Measurements from ENCODE around the gene CCDC57.
"Not testable (repeated sequence)": the region's sequence is repeated elsewhere in the genome, so short reads cannot be mapped to it uniquely, and the experiment has no call there.

The CCDC57 gene, protein sequence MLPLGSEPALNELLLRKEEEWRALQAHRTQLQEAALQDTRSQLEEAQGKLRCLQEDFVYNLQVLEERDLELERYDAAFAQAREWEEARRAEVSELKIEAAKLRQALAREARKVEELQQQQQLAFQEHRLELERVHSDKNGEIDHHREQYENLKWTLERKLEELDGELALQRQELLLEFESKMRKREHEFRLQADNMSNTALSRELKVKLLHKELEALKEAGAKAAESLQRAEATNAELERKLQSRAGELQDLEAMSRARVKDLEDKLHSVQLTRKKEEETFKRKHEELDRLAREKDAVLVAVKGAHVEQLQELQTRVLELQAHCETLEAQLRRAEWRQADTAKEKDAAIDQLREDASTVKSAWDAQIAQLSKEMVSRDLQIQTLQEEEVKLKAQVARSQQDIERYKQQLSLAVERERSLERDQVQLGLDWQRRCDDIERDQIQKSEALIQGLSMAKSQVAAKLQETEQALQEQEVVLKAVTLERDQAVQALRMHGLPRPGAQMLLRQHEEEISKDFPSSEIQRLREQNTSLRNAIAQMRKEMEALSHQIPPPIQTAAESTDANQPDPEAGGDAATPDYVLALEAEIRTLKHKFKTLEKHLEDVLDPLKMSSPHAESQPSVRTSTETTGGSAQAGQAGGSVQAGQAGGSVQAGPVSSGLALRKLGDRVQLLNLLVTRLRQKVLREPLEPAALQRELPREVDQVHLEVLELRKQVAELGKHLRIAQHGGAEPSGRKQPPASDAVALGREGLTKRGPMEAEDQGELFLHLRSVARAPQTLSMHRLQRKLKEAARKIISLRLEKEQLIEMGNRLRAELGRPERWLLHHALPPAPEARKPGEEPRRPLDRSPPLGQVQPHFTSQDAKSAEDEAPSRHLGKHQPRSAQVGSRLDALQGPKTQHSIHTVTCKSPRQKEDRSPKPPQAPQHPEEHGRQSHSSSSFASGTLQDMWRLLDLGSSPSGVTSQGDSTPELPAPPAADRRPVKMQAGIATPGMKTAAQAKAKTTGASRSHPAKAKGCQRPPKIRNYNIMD

DNA sequence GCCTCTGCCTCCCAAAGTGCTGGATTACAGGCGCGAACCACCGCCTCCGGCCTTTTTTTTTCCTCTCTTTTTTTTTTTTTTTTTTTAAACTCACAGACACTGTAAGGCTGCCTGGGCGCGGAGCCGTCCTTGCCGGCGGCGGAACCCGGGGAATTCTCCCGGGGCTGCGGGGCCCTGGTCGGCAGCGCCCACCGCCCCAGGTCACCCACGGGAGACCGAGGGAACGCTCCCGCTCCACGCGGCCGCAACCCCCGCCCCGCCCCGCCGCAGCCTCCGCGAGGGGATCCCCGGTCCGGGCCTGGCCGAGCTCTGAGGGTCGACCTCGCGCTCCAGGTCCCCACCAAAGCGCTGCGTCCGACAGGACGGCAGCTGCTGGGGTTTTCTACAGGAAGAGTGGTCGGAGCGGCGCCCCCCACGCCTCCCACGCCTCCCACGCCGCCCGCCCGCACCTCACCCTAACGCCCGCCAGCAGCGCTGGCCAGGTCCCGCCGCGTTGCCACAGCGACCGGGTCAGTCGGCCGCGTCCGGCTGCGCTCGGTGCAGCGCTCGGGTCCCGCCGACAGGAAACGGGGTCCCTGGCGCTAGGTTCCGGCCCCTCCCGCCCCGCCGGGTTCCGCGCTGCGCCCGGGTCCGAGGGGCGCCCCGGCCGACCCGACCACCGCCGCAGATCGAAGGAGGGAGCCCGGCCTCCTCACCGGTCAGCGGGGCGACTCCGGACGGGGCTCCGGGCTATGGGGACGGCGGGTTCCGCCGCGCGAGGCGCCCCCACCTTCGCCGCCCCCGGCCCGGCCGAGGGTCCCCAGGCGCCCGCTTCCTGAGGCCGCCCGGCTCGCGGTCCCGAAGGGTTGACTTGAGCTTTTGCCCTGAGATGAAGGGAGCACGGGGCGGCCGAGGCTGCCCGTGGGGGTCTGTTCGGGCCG is at the start of gene CCDC57:
Gene CCDC57 (minus strand): TSS at position 512 of the 920 bp plus-strand sequence. CDS start 10,898 bp downstream, outside the sequence.
- DNase-seq (ENCODE audit: low read depth) = no peak

DNA sequence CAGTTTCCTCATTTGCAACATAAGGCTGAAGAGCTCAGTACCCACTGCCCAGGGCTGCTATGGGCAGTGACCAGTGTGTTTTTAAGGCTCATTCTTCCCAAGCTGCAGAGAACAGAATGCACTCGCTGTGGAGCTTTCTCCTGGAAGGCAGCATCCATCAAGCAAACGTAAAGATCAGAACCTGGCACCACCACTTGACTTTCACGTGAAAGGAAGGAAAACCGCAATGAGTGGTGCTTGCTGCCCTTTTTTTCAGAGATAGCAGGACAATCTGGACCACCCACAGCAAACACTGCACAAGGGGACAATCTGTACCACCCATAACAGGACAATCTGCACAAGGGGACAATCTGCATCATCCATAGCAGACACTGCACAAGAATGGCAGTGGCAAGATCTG is 49.7 kb upstream of the CCDC57 start:
- no peak for DNase-seq (ENCODE audit: low read depth)

DNA sequence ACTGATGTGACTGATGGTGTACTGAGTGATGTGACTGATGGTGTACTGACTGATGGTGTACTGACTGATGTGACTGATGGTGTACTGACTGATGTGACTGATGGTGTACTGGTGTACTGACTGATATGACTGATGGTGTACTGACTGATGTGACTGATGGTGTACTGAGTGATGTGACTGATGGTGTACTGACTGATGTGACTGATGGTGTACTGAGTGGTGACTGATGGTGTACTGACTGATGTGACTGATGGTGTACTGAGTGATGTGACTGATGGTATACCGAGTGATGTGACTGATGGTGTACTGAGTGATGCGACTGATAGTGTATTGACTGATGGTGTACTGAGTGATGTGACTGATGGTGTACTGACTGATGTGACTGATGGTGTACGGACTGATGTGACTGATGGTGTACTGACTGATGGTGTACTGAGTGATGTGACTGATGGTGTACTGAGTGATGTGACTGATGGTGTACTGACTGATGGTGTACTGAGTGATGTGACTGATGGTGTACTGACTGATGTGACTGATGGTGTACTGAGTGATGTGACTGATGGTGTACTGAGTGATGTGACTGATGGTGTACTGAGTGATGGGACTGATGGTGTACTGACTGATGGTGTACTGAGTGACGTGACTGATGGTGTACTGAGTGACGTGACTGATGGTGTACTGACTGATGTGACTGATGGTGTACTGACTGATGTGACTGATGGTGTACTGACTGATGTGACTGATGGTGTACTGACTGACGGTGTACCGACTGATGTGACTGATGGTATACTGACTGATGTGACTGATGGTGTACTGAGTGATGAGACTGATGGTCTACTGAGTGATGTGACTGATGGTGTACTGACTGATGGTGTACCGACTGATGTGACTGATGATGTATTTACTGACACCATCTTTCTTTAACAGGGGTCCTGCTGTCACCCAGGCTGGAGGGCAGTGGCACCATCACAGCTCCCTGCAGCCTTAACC is 47.6 kb upstream of the CCDC57 start:
- DNase-seq (ENCODE audit: low read depth) = not testable (repeated sequence)

DNA sequence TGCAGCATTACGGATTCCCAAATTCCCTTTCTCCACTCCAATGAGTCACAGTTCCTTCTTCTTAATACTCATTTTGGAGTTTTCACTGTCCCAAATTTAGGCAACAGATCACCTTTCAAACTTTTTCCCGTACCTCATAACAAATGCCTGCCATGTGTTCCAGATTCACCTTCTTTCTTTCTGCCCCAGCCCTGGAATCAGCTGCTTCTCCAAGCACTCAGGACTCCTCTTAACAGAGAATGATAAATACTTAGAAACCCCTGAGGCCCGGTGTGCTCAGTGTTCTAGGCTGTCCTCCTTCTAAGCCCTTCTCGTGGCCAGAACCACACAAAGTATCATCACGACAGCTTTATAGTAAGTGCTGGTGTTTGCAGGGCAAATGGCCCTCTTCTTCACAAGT is 45.9 kb upstream of the CCDC57 start:
- no peak for DNase-seq (ENCODE audit: low read depth)

DNA sequence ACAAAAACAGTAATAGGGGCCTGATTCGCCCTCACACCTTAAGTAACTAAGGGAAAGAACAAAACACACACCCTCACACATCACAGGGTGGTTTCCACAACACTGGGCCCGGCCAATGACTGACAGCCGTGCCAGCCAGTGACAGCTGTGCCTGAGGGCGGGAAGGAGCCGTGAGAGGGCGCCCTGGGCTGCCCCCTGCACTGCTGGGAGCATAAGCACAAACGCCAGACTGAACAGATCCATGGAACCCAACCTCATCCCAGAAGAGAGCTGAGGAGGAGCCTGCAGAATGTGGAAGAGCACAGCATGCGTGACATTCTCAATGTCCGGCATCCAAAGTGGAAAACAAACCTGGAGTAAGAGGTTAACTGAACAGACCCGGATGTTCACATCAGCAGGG is 44.8 kb upstream of the CCDC57 start:
- no peak for DNase-seq (ENCODE audit: low read depth)

DNA sequence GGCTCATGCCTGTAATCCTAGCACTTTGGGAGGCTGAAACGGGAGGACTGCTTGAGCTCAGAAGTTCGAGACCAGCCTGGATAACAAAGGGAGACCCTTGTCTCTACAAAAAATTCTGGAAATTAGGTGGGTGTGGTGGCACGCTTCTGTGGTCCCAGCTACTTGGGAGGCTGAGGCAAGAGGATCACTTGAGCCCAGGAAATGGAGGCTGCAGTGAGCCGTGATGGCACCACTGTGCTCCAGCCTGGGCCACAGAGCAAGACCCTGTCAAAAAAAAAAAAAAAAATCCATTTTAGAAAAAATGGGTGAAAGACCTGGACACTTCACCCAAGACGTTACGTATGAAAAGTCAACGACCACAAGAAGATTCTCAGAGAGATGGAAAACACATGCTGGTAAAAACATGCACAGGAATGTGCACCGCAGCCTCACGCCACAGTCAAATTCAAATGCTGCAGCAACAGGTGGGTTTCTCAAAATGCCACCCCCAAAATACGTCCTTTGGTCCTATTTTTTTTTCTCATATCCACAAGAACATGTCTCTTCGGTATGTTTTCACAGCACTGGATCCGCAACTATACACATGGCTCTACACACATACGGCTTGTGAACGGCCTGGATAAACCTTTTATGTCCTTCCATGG is 43.7 kb upstream of the CCDC57 start:
- no peak for DNase-seq (ENCODE audit: low read depth)

DNA sequence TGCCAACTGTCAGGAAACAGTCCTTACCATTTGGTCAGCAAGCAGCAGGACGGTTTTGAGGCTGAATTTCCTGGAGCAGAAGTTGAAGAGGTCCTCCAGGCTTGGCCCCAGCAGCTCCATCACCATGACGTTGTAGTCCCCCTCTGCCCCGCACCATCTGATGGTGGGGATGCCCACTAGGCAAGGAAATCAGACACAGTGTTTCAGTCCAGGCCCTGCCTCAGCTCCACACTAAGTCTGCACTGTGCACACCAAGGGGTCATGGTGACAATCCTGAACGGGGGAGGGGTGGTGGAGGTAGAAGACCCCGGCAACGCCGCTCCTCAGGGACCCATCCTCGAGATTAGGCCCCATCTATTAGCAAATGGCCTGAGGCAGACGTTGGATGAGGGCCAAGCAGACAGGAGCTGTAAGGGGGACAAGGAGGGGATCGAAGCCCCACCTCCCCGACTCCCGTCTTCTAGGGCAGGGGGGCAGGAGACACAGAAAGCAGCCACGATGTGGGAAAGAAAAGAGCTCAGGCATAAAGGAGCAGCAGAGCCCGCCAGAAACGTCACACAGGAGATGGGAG is 42.8 kb upstream of the CCDC57 start:
- DNase-seq (ENCODE audit: low read depth) = no peak

DNA sequence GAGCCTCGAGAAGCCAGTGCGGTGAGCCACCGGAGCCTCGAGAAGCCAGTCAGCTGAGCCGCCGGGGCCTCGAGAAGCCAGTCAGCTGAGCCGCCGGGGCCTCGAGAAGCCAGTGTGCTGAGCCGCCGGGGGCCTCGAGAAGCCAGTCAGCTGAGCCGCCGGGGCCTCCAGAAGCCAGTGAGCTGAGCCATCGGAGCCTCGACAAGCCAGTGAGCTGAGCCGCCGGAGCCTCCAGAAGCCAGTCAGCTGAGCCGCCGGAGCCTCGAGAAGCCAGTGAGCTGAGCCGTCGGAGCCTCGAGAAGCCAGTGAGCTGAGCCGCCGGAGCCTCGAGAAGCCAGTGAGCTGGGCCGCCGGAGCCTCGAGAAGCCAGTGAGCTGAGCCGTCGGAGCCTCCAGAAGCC is 42.1 kb upstream of the CCDC57 start:
- DNase-seq (ENCODE audit: low read depth) = not testable (repeated sequence)

DNA sequence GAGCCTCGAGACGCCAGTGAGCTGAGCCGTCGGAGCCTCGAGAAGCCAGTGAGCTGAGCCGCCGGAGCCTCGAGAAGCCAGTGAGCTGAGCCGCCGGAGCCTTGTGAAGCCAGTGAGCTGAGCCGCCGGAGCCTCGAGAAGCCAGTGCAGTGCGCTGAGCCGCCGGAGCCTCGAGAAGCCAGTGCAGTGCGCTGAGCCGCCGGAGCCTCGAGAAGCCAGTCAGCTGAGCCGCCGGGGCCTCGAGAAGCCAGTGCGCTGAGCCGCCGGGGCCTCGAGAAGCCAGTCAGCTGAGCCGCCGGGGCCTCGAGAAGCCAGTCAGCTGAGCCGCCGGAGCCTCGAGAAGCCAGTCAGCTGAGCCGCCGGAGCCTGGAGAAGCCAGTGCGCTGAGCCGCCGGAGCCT is 41.5 kb upstream of the CCDC57 start:
- not testable (repeated sequence) for DNase-seq (ENCODE audit: low read depth)

DNA sequence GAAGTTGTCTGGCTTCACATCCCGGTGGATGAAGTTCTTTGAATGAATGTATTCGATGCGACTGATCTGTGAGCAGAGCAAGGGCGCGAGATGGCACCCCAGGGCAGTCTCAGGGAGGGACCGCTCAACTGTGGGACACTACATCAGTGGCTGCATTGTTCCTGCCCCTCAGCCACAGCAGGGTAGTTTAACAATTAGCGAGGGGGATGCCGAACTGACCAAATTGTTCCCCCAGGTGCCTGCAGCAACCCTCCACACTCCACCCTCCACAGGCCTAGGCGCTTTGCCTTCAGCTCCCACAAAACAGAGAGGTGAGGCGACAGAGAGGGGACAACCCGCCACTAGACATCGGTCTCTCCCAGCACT is 40.5 kb upstream of the CCDC57 start:
- DNase-seq (ENCODE audit: low read depth) = no peak

DNA sequence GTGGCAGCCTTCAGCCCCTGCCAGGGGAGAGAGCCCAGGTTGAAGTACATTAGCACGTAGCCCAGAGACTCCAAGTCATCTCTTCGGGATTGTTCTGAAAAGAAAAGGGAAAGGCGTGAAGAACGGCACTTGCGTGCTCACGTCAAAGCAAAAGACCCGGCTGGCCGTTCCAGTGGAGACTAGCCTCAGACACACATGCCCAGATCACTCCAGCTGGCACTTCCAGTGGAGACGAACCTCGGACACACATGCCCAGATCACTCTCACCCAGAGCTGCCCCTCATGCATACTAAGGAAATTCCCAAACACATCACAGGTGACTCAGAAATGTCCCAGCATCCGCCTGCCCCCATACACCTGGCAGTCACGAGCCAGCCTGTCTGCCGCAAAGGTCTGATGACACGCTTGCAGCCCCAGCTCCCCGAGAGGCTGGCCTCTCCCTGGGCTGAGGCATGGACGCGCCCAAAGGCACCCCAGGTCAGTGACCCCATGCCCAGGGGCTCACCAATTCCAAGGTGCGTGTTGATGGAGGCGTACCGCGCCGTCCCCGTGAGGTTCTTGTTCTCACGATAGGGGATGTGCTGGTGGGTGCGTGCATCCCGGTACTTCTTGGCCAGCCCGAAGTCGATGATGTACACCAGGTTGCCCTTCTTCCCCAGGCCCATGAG is 40.0 kb upstream of the CCDC57 start:
- no peak for DNase-seq (ENCODE audit: low read depth)

DNA sequence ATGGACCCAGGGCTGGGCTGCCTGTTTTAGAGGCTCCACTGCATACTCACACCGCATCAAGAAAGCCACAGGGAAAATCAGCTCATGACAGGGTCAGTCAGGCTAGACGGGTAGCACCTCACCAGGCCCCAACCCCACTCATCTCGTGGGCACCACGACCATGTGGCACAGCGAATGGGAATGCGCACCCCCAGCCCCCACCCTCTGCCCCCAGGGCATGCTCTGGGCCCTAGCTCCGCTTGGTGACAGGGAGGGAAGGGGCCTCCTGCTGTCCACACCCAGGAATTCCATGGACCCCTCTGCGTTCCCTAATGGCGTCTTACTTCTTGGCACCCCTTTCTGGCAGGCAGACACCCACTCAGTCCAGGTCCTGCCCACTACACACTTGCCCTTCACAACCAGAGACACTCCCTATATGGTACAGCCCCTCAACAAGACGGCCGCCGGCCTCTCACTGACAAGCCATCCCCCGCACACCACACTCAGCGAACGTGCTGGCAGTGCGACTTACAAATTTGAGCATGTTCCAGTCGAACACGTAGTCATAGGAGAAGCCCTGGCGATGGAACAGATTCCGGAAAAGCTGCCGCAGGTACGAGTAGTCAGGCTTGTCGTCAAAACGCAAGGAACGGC is 38.3 kb upstream of the CCDC57 start:
- DNase-seq (ENCODE audit: low read depth) = no peak

DNA sequence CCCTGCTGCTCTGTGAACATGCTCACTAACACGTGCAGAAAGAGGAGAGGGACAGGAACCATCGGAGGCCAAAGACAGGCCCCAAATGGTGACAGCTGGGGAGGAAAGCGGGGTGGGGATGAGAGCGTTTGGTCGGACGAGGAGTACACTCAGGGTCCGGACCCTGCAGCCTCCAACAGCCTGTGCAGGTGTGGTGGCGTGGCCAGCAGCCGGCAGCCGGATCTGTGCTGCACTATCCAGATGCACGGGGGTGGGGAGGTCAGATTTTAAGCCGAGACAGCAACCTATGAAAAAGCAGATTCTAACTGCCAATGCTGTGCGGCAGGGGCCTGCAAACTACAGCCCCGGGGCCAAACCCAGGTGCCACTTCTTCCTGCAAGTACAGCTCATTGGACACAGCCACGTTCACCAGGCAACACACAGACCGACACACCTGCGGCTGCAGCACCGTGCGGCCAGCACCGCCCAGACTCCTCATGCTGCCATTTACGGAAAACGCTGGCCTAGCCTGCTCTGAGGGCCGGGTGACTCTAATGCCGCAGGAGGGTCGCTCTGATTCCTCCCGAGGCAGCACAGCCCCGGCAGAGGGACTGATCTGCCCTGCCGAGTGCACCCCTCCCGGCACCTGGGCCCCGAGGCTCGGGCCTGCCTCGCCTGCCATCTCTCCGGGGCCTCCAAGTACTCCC is 37.4 kb upstream of the CCDC57 start:
- no peak for DNase-seq (ENCODE audit: low read depth)

DNA sequence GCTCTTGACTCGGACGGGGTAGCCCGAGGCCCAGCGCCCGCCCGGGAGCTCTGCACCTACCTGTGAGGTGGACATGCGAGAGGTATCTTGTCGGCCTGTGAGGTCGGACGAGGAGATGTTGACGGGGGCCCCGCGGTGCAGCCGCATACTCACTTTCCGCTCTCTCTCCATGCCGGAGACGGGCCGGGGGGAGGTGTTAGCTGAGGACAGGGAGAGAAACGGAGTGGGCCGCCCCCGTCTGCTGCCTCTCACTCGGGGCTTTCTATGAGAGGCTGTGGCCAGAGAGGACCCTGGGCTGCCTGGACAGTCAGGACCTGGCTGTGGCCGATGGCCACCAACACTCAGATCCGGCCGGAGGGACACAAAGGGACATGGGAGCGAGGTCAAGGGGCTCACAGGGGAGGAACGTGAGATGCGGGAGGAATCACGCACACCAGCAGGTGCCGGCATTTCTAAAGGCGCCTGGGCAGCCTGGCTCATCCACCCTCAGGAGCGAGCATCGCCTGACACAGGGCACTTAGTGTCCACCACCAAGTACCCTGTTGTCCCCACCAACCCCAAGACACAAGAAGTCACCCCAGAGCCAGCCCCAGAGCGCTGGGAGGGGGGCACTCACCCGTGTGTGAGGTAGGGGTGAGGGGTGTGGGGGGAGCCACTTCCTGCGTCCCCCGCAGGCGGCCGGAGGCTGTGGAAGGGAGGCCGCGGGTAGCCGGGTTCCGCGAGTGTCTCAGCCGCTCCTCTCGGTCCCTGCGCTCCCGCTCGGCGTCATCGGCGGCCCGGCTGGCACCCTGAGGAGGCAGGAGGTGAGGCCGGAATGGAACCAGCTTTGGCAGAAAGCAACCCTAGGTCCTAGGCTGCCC is 36.4 kb upstream of the CCDC57 start:
- DNase-seq (ENCODE audit: low read depth) = no peak

DNA sequence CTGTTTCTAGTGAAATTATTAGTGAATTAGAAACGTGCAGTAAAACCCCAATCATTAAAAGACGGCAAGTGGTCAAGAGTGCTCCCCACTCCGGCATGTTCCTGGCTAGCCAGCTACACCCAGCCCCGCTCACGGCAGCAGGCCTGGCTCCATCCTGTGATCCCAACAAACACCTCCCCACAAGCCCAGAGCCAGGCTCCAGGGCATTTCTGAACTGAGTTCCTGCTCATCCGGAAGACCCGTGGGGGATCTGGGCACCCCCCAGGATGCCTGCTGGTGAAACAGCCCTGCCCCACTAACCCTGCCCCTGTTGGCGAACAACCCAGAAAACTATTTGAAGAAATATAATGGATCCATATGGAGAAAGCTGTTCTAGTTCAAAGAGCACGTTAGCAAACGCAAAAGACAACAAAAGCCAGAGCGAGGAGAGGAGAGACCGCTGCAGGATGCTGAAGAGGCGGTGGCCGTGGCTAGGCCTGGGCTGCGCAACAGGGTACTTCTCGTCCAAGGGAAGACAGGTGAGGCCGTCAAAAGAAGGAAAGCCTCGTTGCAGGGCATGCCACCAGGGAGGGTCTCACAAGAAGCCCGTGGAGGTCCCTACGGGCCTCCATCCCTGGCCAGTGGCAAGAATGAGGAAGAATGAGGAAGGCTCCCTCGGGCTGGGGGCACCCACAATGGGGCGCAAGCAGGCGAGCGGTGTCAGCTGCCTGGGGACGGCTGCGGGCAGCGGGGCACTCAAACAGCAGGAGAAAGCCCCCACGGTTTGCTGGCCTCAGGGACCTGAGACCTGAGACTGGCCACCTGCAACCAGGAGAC is 35.4 kb upstream of the CCDC57 start:
- no peak for DNase-seq (ENCODE audit: low read depth)

DNA sequence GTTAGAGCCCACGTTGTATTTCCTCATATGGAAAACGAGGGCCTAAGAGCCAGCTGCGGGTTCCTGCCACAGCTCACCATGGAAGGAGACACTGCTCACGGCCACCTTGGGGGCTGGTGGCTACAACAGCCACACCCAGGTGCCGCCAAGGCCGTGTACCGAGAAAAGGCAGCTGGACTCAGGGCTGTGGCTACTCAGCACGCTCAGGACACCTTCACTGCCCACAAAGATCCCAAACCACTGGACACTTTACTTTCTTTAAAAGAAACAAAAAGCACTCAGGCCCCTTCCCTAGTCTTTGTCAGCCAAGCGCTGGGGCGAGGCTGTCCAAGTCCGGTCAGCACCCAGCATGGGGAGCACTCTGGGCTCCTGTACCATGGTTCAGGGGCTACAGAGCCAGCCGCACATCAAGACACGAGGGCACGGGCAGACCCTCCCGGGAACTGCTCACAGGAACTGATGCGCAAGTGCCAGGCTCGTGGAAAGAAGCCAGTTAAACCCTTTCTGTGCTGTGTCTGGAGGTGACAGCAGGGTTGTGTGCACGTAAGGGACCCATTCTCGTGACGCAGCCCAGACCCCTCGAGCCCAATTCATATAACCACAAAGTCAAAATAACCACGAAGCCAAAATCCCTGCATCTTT is 34.7 kb upstream of the CCDC57 start:
- DNase-seq (ENCODE audit: low read depth) = no peak

All from GM04503 (cell line).